HG03135 (cell line): ENCODE data around the gene ZFYVE28.
A peak's percentile ranks its signal among the peaks of the same experiment; 100 is the strongest.

Experiments
- ATAC-seq: cut with Tn5 transposase; IDR thresholded peaks from one replicate; pipeline ENCODE4 v1.9.1; 2021; ENCODE audit warnings: mild to moderate bottlenecking, moderate library complexity; ENCODE audit not compliant: unreplicated experiment

The ZFYVE28 gene

DNA sequence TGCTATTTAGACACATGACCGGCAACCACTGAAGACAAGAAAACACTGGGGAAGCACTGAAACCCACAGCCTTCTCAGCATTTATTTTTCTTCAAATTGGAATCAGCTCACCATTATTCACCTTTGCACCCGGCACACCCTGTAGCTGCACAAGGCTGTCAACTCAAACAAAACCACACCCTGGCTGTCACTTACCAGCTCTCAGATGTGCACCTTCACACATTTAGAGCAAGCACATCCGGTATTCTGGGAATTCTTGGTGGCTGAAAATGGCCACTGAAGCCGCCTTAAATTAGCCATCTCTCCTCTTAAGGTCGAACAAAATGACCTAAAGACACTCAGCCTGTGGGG is 5.9 kb downstream of the ZFYVE28 start:
- peak; percentile 25 for ATAC-seq

DNA sequence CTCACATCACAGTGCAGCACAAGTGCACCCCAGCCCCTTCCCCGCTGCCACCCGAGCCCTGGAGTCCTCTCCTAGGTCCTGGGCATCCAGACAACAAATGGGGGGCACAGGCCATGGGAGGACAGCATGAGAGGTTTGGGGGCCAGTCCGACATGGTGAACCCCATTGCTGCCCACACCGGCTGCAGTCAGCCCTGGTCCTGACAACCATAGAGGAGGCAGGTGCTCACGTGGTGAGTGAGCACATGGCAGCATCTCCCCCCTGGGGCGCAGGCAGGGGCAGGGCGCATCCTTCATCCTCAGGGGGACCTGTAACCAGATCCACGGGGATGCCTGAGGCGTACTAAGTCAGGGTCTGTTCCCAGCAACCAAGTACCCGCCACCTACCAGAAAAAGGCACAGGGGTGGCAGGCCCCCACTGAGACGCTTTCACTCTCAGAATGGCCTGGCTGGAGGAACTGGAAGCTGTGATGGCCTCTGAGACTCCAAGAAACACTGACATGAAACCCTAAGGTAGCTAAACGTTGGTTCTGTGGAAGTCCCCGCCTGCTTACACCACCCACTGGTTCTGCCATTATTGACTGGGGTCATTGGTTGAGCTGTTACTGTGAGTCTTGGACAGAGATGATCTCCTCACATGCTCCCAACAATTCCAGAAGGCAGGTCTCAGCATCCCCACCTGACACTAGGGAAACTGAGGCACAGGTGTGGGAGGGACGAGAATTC is 6.5 kb downstream of the ZFYVE28 start:
- no peak for ATAC-seq

GRCh38 chr4:2409381-2409783 is 9.1 kb downstream of the ZFYVE28 start:
- no peak for ATAC-seq

DNA sequence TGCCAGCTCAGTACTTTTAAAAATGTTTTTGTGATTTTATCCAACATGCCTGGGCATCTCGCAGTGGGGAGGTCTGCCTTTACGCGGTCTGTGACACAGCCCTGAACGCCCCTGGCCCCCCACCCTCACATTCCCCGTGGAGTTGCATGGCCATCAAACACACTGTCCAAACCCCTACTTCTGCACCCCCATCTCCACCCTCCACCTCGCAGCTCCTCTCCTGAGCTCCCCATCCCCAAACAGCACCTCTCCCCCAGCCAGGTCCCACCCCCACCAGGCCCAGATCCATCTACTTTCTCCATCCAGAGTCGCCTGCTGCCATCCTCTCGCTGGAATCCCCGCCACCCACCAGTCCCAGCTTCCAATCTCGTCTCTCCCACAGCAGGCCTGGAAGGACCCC is 9.5 kb downstream of the ZFYVE28 start:
- ATAC-seq = no peak

- no peak for ATAC-seq
Observed at GRCh38 chr4:2408401-2408958, 10.0 kb downstream of the ZFYVE28 start.

- ATAC-seq = no peak
Observed at GRCh38 chr4:2407991-2408342, 10.5 kb downstream of the ZFYVE28 start.

DNA sequence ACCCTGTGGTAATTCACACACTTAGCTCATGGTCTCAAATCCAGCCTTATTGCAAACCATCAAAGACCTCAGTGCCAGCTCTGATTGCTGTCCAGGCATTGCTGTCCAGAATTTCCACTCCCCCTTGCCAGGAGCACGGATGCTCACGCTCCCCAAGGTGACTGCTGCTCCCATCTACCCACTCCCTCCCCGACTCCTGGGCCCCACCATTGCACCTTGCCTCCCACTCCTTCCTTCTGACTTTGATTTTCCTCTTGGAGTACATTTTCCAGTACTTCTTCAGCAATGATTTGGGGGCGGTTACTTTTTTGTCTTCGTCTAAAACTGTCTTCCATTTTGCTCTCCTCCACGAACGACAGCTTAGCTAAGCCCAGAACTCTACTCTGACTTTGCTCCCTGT is 11.5 kb downstream of the ZFYVE28 start:
- ATAC-seq = no peak

GRCh38 chr4:2406406-2406805 is 12.0 kb downstream of the ZFYVE28 start:
- no peak for ATAC-seq

- no peak for ATAC-seq
Observed at GRCh38 chr4:2402941-2403340, 15.5 kb downstream of the ZFYVE28 start.

DNA sequence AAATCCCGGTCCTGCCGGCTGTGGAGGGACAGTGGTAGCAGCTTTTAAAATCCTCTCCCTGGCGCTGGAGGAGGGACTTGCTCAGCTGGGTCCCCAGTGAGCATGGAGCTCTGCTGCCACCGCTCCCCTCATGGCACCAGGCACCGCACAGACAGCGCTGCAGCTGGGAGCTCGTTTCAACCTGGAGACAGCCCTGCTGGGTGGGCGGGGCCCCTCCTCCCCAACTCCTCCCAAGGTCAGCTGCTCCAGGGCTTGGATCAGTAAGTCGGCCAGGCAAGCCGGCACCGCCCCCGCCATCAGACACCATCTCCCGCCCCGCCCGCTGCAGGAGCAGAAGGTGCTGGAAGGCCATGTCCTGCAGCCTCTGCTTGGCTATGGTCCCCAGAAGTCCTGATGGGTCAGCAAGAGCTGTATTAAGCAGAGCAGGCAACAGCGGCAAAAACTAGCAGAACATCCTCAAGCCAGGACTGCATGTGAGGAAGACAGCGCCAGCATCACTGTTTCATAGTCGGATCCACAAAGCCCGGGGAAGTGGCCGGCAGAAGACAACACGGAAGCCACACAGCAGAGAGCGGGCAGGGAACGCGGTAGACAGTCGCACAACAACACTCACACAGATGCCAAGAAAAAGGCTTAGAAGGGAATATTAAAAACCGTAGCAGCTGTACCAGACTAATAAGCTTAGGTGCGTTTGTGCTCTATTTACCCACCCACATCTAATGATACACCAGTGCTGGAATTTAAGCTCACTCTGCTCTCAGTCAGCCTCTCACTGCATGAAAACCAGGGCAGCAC is 16.2 kb downstream of the ZFYVE28 start:
- no peak for ATAC-seq

DNA sequence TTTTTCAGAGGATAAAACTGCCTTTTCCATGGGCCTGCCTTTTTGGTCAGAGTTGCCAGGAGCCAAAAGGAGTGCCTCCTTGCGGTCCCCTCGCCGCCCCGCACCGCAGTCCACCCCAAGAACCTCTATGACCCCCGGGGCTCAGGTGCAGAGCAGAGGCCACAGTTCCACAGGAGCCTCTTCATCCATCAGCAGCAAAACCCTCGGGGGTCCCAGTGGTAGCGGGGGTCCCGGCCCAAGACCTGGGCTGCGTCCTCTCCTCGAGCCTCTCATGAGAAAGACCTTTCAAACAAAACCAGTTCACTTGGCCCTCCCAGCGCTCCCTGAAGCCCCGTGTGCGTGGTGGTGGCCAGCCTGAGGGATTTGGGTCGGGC is 16.8 kb downstream of the ZFYVE28 start:
- no peak for ATAC-seq

- no peak for ATAC-seq
Observed at GRCh38 chr4:2400841-2401609, 17.4 kb downstream of the ZFYVE28 start.

DNA sequence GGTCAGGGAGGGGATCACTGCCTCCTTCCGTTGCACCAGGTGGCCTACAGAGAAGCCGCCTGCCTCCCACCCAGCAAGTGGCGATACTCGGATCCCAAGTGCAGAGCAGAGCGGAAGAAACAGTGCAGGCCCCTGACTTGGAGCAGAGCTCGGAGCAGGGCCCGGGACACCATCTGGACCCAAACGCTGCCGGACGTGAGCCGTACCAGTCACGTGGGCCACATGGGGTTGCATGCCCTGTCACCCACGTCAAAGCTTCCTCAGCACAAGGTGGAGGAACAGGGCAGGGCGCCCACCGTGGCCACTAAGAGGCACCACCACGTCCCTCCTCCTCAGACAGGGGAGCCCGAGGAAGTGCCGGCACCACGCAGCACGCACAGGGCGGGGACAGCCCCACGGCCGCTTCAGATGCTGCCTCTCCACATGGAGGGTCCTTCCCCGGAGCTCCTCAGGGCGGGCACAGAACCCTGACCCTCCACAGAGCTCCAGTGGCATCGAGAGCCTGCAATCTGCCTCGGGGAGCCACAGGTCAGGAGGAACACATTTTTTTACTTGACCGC is 18.7 kb downstream of the ZFYVE28 start:
- ATAC-seq = no peak

- no peak for ATAC-seq
Observed at GRCh38 chr4:2399216-2399615, 19.2 kb downstream of the ZFYVE28 start.

DNA sequence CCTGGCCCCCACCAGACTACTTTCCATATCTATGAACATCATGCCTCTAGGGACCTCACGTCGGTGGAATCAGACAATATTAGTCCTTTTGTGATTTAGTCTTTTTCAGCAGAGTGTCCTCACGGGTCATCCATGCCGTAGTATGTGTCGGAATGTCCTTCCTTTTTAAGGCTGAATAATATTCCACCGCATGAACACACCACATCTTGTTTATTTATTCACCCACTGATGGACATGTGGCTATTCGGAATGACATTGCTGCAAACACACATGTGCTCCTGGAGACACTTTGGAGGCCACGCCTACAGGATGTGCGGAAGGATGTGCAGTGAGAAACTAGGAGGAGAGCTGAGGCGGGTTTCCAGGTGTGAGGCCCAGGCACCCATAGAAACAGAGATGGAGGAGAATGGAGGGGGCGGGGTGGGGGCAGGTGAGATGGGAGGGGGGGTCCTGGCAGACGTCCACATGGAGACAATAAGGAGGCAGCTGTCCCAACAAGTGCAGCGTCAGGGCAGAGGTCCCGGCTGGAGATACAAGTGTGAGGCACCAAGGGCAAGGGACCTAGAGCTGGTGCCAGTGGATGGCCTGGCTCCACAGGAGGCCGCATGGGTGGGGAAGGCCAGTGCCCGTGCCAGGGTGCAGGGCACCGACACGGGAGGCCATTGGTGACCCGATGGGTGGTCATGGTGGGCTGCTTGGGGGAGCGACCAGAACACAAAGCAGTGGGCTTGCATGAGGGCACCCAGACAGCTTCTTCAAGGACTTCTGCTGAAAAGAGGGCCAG is 20.7 kb downstream of the ZFYVE28 start:
- no peak for ATAC-seq

DNA sequence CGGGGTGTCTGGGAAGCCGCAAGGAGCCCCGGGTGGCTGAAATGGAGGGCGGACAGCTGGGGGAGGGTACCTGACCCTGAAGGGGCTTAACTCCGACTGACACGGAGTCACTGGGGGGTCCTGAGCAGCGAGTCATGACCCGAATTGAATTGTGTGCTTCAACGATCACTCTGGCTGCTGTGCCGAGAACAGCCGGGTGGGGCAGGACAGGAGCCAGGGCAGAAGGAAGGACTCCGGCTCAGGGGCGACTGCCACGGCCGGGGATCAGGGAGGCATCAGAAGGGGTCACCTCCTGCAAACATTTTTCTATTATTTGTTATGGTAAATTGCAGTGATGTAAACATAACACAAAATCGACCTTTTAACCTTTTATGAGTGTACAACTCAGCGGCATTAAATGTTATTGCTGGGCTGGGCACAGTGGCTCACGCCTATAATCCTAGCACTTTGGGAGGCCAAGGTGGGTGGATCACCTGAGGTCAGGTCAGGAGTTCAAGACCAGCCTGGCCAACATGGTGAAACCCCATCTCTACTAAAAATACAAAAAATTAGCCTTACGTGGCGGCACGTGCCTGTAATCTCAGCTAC is 21.6 kb downstream of the ZFYVE28 start:
- no peak for ATAC-seq

- ATAC-seq = no peak
Observed at GRCh38 chr4:2395584-2395983, 22.9 kb downstream of the ZFYVE28 start.

DNA sequence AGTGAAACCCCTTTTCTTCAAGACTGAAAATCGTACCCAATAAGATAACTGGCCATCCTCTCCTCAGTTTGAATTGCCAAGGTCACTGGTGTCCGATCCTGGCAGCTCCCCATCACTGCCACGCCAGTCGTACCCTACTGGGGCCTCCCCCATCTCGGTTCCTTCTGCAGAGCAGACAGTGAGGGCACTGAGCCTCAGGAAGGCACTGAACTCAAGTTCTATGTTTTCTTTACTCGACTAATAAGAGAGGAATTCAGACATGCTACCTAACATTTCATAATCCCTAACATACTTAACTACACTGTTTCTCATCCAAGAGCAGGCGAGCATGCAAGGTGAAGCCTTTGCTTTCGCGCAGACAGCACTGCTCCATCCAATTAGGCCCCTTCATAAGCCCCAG is 23.4 kb downstream of the ZFYVE28 start:
- ATAC-seq = no peak

DNA sequence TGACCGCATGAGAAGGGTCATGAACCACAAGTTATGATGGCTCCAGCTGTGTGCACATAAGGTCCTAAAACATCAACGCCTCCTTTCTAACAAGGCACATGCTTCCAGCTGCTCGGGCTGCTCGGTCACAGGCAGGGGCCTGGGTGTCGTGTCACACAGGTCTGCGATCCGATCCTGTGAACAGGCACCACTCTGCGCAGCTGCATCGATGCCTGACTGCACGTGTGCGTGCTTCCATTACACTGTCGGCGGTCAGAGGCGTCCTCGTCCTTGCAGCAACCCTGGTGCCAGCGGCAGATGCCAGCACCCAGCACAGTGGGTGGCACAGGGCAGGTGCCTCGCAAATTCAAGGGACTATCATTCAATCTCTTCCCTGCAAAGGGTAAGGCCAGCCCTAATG is 23.9 kb downstream of the ZFYVE28 start:
- ATAC-seq = no peak
